ENCODE data around the gene HAUS7.
A peak's percentile ranks its signal among the peaks of the same experiment; 100 is the strongest.

Gene HAUS7

DNA sequence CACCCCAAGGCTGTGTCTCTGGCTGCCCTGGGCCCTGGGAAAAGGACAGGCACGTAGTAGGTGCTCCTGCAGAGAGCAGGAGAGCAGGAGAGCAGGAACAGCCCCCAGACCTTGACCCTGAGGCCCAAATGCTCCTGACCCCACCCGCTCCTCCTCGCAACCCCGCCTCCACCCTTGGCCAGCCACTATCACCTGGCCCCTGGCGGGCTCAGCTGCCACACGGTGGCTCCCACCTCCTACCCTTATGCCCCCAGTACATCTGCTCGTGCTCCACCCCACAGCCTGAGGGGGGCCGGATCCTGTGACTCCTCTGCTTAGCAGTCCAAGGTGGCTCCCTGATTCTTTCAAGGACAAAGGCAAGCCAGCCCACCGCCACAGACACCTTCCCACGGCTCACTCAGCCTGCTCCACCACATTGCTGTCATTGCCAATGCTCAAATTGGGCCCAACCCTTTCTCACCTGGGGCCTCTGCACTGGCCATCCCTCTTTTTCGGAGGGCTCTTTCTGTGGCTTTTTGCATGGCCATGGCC lies 5.4 kb upstream of the HAUS7 start:
- DNase-seq, result no peak

DNA sequence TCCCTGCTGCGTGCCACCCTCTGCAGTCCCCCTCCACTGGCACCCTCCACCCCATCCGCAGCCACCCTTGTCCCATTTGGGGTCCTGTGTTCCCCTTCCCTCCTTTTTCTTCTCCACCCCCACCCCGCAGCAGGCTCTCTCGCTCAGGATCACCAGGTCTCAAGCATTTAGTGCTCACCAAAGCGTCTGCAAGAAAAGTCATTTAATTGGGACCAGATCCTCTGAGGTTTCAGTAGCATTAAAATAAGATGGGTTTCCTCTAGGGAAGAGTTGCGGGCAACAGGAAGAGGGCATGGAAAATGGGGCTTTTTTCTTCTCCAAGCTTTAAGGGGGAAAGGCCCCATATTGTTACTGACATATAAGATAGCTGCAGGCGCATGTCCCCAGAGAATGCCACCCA lies 4.9 kb upstream of the HAUS7 start:
- no peak for DNase-seq

DNA sequence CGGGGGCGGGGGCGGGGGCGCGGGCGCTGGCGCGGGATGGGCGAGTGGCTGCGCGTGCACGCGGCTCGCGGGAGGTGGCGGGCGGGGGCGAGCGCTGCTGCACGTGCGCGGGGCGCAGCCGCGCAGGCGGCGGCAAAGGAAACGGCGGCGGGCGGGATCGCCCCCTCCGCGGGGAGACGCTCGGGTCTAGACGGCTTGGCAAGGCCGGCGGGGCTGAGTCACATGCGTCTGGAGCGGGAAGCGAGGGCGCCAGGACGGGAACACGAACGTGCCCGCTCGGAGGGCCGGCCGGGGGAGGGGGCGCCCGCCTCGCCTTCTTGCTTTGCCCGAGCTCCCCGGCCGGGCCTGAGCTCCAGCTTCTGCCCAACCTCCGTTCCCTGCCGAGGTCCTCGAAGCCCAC lies 4.3 kb upstream of the HAUS7 start:
- DNase-seq, result peak; percentile 48

- no peak for DNase-seq
Measured at GRCh38 chrX:153474266-153474665, 3.9 kb upstream of the HAUS7 start.

DNA sequence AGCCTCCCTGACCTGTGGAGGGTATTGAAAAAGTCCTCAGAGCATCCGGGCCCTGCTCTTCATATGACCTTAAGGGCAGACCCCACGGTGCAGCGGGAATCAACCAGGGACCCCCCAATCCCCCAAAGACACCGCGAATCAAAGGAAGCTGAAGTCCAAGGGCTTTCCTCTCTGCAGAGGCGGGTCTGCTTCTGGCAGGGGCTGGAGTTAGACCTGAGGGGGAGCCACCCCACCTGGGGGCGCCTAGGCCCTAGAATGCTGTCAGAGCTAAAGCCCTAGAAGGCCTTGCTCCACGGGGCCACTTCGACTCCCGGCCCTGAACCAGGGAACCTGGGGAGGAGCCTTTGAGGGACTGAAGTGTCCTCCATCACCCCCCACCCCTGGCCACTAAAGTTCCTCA lies 2.8 kb upstream of the HAUS7 start:
- DNase-seq, result no peak

GRCh38 chrX:153471663-153472280 lies 1.4 kb upstream of the HAUS7 start:
- DNase-seq, result no peak

DNA sequence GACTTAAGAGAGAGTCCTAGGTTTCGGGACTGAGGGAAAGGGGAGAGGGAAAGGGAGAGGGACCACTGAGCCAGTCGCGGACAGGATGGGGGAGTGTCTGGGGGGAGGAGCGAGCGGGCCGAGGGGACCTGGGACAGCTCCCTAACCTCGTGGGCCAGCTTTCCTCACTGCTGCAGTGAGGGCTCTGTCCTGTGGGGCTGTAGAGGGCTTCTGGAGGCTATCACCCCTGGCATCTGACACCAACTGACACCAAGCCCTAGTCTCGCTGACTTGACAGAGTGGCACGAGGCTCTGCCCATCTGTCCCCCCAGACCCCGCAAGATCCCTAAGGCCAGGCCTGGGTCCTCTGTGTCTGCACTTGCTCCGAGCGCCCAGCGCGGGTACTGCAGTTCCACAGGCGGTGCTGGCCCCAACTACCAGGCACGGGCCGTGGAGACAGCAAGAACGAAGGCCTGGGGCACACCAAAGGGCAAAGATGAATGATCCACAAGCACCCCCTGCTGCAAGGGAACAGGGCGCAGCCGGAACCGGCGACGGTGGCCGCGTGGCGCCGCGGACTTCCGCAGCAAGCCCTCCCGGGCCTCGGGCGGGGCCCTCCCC lies 465 bp downstream of the HAUS7 start:
- DNase-seq, result peak; percentile 50

DNA sequence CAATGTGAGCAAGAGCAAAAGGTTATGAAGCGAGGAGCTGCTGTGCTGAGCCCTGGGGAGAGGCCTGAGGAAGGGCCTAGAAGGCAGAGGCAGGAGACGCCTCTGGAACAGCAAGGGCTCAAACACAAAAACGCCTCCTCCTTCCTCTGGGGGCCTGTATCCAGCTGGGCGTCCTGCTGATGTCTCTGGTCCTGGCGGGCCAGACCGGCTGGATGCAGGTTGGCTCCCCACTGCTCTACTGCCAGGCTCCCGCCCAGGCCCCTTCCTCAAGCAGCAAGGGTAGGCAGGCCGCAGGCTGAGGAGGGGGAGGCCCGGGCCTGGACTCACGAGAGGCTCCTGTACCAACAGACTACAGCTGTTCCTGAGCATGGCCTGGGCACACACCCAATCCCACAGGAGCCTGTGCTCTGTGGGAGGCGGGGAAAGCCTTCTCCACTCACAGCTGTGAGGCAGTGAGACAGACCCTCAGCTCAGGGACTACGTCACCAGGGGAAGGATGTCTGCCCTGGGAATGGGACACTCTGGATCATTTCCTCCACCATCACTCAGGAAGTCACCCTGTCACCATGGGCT lies 2.3 kb downstream of the HAUS7 start:
- DNase-seq, result no peak

GRCh38 chrX:153465691-153466380 lies 4.5 kb downstream of the HAUS7 start:
- DNase-seq, result no peak

- no peak for DNase-seq
Measured at GRCh38 chrX:153464116-153464515, 6.3 kb downstream of the HAUS7 start.

DNA sequence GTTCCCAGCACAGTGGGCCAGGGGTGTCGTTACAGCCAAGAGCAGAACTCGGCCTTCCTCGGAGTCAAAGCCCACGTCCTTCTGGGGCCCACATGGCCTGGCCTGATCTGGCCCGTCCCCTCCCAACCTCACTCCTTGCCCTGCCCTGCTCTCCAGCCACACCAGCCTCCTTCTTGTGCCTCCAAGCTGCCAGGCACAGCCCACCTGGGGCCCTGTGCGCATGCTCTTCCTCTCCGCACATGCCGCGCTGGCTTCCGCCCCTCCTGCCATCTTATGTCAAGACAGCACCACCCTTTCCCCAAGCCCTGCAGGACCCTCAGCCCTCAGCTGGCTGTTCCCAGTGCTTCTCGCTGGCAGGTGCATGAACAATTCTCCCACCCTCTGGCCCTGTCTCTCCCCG lies 6.8 kb downstream of the HAUS7 start:
- no peak for DNase-seq

GRCh38 chrX:153463031-153463430 lies 7.3 kb downstream of the HAUS7 start:
- DNase-seq, result no peak

GRCh38 chrX:153462291-153462690 lies 8.1 kb downstream of the HAUS7 start:
- DNase-seq, result no peak

DNA sequence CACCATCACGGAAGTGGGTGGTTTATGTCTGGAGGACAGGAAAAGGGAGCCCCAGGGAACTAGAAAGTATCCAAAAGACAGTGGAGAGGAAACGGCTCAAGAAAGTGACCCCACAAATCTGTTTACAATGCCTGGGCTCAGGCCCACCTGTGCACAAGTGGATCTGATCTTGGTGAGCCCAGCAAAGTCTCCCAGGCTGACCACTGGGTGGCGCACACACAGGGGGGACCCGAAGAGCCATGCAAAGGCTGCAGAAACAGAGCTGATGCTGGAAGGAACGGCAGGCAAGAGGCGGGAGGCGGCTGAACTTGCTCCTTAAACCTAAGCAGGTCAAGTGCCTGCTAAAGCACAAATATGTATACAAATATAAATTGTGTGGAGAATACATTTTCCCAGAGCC lies 9.6 kb downstream of the HAUS7 start:
- DNase-seq, result peak; percentile 60

DNA sequence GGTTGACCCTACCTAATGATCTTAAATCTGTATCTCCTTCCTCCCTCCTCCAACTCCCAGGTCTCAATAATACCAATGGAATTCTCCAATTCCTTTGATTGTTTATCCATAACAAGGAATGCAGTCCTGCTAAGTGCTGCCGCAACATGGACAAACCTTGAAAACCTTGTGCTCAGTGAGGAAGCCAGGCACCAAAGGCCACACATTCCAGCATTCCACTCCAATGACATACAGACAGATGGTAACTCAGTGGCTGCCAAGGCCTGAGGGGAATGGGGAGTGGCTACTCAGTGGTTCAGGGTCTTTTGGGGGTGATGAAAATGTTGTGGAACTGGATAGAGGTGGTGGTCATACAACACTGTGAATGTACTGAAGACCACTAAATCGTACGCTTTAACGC lies 10.4 kb downstream of the HAUS7 start:
- no peak for DNase-seq

GRCh38 chrX:153458476-153458875 lies 11.9 kb downstream of the HAUS7 start:
- no peak for DNase-seq

GRCh38 chrX:153457827-153458466 lies 12.4 kb downstream of the HAUS7 start:
- DNase-seq, result no peak

GRCh38 chrX:153457136-153457825 lies 13.1 kb downstream of the HAUS7 start:
- DNase-seq, result no peak

- DNase-seq, result no peak
Measured at GRCh38 chrX:153456704-153457103, 13.7 kb downstream of the HAUS7 start.

DNA sequence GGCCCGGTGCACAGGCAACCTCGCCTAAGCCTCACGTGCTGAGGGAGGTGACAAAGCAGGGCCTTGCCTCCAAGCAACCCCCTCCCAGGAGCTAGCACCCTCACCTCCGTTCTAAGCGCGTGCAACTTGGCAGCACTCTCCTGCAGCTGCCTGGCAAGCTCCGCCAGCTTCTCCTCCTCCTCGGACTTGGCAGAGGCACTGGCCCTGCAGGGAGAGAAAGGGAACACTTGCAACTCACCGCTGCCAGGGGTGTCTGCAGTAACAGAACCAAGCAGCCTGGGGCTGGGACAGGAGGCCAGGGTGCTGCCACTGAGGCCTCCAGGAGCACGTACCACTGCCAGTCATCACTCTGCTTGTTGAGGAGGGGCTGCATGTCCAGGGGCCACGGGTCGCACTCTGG lies 14.2 kb downstream of the HAUS7 start:
- no peak for DNase-seq

DNA sequence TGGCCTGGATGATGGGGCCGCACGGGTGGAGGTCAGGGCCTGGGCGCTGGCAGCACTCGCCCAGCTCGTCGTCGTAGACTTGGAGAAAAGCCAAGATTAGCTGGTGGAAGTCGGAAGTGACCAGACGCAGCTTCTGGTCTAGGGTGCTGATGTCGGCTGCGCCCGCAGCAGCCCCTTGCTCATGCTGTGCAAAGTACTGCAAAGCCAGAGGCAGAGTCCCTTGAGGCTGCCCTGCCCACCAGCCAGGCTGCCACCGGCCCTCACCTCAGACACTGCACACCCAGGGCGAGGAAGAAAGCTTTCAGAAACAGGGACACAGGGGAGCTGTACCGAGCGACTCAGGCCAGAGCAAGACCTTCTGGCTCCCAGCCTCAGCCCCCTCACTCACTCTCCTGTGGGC lies 14.8 kb downstream of the HAUS7 start:
- DNase-seq, result no peak

GRCh38 chrX:153454901-153455550 lies 15.3 kb downstream of the HAUS7 start:
- no peak for DNase-seq
